RWPE2 (cell line): Measurements from ENCODE around the gene TRIM28.
A peak's percentile ranks its signal among the peaks of the same experiment; 100 is the strongest.

Experiments
- ATAC-seq: fragments of 200-7000 bp; cut with Tn5 transposase; 3 replicates; pipeline ENCODE4 v1.9.1; 2021; ENCODE audit warnings: low read depth
- DNase-seq: peaks from one replicate; pipeline ENCODE4 v3.0.0-alpha.2; 2020; ENCODE audit warnings: low spot score
- H3K27ac ChIP-seq: fragments of 450-650 bp; 2 replicates; pipeline ENCODE4 v1.5.1; 2017; ENCODE audit warnings: mild to moderate bottlenecking; ENCODE audit not compliant: poor library complexity, severe bottlenecking
- H3K27me3 ChIP-seq: fragments of 250-450 bp; sonication (Bioruptor Pico); 2 replicates; pipeline ENCODE4 v1.5.1; 2021; ENCODE audit warnings: mild to moderate bottlenecking, moderate library complexity; ENCODE audit not compliant: insufficient read depth, poor library complexity, severe bottlenecking
- H3K36me3 ChIP-seq: fragments of 250-450 bp; sonication (Bioruptor Pico); 2 replicates; pipeline ENCODE4 v1.5.1; 2020; ENCODE audit warnings: low read depth, mild to moderate bottlenecking, moderate library complexity
- H3K4me1 ChIP-seq: fragments of 250-450 bp; sonication (Bioruptor Pico); 2 replicates; pipeline ENCODE4 v1.5.1; 2021; ENCODE audit warnings: mild to moderate bottlenecking, moderate library complexity; ENCODE audit not compliant: insufficient read depth, poor library complexity, severe bottlenecking
- H3K4me3 ChIP-seq: fragments of 250-450 bp; sonication (Bioruptor Pico); 2 replicates; pipeline ENCODE4 v1.5.1; 2021; ENCODE audit warnings: mild to moderate bottlenecking, moderate library complexity; ENCODE audit not compliant: severe bottlenecking
- H3K9me3 ChIP-seq: fragments of 250-450 bp; sonication (Bioruptor Pico); 2 replicates; pipeline ENCODE4 v1.5.1; 2021; ENCODE audit warnings: mild to moderate bottlenecking, moderate library complexity; ENCODE audit not compliant: severe bottlenecking
- CTCF ChIP-seq: fragments of 450-650 bp; IDR thresholded peaks from one replicate; pipeline ENCODE4 v1.5.1; 2017; ENCODE audit warnings: mild to moderate bottlenecking, moderate library complexity; ENCODE audit not compliant: poor library complexity, severe bottlenecking

Gene TRIM28

GRCh38 chr19:58569943-58570670 is 26.2 kb downstream of the TRIM28 start:
- no peak for TF ChIP-seq CTCF
- Histone ChIP-seq H3K27me3 (no peaks in the 10 kb centered on the region), H3K9me3 (no peaks in the 10 kb centered on the region), H3K27ac (no peak overlapping the region), H3K4me3 (no peak overlapping the region), H3K4me1 (peaks cover 3% of the 10 kb centered on the region), H3K36me3 (no peaks in the 10 kb centered on the region)
- DNase-seq (no peak), ATAC-seq (no peak)

- DNase-seq (no peak), ATAC-seq (no peak)
- Histone ChIP-seq H3K9me3 (no peaks in the 10 kb centered on the region), H3K27ac (no peak overlapping the region), H3K36me3 (no peaks in the 10 kb centered on the region), H3K4me1 (peaks cover 3% of the 10 kb centered on the region), H3K27me3 (no peaks in the 10 kb centered on the region), H3K4me3 (no peak overlapping the region)
- no peak for TF ChIP-seq CTCF
These were observed 27.1 kb downstream of the TRIM28 start for GRCh38 chr19:58570770-58571574.

- no peak for TF ChIP-seq CTCF
- no peaks in the 10 kb centered on the region for H3K36me3 ChIP-seq
- H3K4me1 ChIP-seq = peaks cover 3% of the 10 kb centered on the region
- H3K27me3 ChIP-seq = no peaks in the 10 kb centered on the region
- H3K9me3 ChIP-seq = no peaks in the 10 kb centered on the region
- ATAC-seq (no peak), DNase-seq (no peak)
- no peak overlapping the region for H3K27ac ChIP-seq
- H3K4me3 ChIP-seq = no peak overlapping the region
These were observed 27.7 kb downstream of the TRIM28 start for GRCh38 chr19:58571575-58571947.

DNA sequence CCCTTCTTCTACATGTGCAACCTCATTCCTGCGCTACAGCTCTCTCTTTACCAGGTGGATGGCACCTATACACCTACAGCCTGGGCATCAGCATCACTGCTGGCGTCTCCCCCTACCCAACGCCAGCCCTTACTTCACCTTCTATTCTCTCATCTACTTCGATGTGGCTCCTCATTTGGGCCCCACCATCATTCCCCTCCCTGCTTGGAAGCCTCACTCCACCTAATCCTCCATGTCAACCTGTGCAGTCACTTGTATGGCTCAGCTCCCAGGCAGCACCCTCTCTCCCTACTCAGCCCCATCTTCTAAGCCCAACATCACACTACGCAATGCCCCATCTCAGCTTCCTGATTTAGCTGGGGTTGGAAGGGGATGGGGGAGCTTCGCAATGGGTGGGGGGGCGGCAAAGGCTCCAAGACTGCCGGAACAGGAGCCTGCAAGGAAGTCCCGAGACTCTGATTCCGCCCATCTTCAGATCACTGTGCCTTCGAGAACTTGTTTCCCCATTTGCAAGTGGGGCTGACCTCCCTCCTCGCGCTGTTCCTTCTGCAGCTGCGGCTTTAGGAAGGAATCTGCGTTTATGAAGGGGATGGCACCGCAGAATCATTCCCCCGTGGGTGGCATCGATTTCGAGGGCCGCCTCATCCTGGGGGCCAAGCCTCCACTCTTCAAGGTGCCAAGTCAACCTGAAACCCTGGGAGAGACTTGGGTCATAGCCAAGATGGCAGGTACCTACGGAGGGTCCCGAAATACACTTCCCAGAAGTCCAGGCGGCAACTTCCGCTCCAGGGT is 28.4 kb downstream of the TRIM28 start:
- Histone ChIP-seq H3K4me3 (peak overlapping the region; percentile 55), H3K9me3 (no peaks in the 10 kb centered on the region), H3K27ac (peak overlapping the region; percentile 86), H3K36me3 (no peaks in the 10 kb centered on the region), H3K27me3 (no peaks in the 10 kb centered on the region), H3K4me1 (peaks cover 3% of the 10 kb centered on the region)
- ATAC-seq (no peak), DNase-seq (no peak)
- TF ChIP-seq CTCF = no peak
